22Rv1 (cell line): Measurements from ENCODE around the gene FCN3.

Source experiments
- H3K27ac ChIP-seq: fragments of 450-650 bp; 2 replicates; pipeline ENCODE4 v1.5.1; 2017
- ZFX ChIP-seq: fragments of 450-650 bp; IDR thresholded peaks from 2 replicates; pipeline ENCODE4 v1.6.1; 2017; ENCODE audit warnings: antibody characterized with exemption, borderline replicate concordance
- TF ChIP-seq, protein P1 (sequence below): fragments of 450-650 bp; IDR thresholded peaks from 2 replicates; pipeline ENCODE4 v1.5.1; 2017; ENCODE audit warnings: mild to moderate bottlenecking

Gene FCN3

DNA sequence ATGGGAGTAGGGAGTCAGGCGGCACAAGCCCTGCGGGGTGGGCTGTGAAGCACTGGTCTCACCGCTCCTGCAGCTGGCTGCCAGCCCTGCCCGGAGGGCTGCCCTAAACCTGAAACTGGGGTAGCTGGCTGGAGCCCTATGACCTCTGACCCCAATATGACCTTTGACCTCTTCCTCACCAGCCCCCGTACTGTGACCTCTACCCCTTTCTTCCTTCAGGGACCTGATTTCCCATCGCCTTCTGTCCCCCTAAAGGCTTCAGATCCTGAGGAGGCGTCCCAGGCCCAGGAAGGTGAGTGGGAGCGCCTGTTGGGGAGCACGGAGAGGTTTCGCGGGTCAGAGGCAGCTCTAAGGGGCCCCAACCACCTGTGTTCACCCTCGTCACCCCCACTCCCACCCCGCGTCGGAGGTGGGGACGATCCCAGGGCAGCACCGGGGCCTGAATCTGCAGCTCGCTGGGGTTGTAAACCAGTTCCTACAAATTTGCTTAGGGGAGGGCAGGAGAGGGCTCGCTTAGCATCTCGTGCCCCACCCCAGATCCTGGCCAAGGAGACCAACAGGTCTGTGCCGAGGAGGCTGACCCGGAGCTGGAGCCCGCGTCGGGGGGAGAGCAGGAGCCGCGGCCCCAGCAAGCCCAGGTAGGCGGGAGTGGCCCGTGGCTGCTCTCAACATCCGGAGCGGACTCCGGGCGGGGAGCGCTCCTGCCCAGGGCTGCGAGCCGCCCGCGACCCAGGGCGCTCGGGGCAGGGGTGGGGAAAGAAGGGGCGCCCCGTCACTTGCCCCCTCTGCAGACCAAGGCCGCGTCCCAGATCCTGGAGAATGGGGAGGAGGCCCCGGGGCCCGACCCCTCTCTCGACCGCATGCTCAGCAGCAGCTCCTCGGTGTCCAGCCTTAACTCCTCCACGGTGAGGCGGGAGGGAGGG is 25.5 kb downstream of the FCN3 start:
- peak overlapping the region; percentile 91 for H3K27ac ChIP-seq
- no peak for TF ChIP-seq ZFX
- TF ChIP-seq, protein P1, sequence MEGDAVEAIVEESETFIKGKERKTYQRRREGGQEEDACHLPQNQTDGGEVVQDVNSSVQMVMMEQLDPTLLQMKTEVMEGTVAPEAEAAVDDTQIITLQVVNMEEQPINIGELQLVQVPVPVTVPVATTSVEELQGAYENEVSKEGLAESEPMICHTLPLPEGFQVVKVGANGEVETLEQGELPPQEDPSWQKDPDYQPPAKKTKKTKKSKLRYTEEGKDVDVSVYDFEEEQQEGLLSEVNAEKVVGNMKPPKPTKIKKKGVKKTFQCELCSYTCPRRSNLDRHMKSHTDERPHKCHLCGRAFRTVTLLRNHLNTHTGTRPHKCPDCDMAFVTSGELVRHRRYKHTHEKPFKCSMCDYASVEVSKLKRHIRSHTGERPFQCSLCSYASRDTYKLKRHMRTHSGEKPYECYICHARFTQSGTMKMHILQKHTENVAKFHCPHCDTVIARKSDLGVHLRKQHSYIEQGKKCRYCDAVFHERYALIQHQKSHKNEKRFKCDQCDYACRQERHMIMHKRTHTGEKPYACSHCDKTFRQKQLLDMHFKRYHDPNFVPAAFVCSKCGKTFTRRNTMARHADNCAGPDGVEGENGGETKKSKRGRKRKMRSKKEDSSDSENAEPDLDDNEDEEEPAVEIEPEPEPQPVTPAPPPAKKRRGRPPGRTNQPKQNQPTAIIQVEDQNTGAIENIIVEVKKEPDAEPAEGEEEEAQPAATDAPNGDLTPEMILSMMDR = no peak

DNA sequence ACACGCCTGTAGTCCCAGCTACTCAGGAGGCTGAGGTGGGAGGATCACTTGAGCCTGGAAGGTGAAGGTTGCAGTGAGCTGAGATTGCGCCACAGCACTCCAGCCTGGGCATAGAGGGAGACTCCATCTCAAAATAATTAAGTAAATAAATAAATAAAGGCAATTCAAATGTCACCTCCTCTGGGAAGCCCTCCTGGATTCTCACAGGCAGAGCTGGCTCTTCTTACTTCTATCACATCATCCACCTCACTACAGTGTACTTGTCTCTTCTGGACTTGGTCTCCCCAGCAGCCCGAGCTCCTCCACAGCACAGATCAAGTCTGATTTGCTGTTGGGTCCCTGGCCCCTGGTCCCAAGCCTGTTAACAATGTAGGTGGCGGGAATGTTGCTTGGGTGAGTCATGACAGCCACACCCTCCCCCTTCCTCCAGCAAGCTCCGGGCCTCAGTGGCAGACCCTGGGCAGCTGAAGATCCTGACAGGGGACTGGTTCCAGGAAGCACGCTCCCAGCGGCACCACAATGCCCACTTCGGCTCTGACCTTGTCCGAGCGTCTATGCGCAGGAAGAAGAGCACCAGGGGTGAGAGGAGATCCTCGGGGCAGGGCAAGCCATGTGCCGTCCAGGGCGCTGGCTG is 27.5 kb downstream of the FCN3 start:
- no peak for TF ChIP-seq ZFX

DNA sequence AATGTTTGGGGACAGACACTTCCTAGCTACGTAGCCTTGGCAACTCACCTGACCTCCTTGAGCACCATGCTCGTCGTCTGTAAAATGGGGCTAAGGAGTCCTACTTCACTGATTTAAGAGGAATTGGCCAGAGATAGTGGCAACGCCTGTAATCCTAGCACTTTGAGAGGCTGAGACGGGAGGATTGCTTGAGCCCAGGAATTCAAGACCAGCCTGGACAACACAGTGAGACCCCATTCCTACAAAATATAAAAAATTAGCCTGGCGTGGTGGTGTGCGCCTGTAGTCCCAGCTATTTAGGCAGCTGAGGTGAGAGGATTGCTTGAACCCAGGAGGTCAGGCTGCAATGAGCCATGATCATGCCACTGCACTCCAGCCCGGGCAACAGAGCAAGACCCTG is 28.3 kb downstream of the FCN3 start:
- no peak overlapping the region for H3K27ac ChIP-seq
- TF ChIP-seq ZFX = no peak
- TF ChIP-seq, protein P1 = no peak

More for the DNA sequence above, 27.5 kb downstream of the FCN3 start:
- H3K27ac ChIP-seq = peak overlapping the region; percentile 91

DNA sequence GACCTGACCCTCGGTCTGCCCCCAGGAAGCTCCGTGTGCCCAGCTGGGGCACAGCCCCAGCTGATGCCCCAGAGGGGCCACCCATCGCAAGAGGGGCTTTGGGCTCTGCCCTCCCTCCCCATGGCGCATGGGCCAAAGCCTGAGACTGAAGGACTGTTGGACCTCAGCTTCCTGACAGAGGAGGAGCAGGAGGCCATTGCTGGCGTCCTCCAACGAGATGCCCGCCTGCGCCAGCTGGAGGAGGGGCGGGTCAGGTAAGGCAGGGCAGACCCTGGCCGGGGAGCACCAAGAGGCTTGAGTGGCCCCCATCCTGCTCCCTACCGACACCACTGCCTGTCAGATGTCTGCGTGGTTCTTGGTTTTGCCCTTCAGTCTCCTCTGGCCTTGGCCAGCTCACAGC is 29.4 kb downstream of the FCN3 start:
- TF ChIP-seq, protein P1 = no peak
- TF ChIP-seq ZFX = no peak
- H3K27ac ChIP-seq = no peak overlapping the region

DNA sequence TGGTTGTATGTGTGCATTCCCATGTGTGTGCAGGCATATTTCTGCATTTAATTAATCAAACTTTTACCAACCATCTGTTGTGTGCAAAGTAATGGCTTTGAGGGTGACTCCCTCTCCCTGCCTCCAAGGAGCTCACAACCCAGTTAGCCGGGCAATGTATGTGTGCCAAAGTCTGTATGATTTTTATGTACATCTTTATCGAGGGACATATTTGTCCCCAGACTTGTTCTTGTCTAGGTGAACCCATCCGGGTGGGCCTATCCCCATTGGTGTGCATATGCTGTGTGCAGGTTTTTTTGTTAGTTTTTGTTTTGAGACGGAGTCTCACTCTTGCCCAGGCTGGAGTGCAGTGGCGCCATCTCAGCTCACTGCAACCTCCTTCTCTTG is 31.0 kb downstream of the FCN3 start:
- H3K27ac ChIP-seq = peak overlapping the region; percentile 76

DNA sequence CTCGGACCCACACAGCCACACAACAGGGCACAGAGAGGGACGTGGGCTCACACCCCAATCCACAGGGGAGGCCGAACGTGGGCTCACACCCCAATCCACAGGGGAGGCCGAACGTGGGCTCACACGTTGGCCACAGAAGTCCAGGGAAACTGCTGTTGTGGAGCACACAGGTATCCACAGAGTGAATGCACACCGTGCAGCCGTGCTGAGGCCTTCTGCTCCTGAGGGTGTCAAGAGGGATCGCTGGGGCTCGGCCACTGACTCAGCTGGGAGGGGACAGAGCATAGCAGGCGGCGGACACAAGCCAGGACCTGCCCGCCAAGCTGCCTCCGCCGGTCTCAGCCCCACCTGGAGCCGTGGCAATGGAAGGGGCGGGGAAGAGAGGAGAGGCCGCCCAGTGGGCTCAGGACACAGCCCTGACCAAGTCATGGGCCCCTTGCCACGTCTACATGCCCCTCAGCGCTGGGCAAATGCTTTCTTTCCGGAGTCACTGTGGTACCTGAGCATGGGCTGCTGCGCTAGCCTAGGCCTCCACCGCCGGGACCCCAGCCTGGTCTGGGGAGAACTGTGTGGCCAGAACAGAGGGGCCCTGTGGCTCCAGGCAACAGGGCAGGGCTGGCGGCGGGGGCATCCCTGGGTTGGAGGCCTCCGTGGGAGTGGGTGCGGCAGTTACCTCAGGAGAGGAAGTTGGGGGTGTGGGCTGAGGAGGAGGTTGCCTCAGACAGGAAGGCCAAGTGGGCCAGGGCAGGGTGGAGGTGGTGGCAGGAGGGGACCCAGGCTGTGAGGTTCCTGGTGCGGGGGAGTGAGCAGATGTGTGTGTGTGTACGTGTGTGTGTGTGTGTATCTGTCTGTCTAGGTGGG is 31.6 kb downstream of the FCN3 start:
- peak overlapping the region; percentile 76 for H3K27ac ChIP-seq

More for the DNA sequence above, 31.0 kb downstream of the FCN3 start:
- TF ChIP-seq, protein P1 = no peak
- no peak for TF ChIP-seq ZFX

DNA sequence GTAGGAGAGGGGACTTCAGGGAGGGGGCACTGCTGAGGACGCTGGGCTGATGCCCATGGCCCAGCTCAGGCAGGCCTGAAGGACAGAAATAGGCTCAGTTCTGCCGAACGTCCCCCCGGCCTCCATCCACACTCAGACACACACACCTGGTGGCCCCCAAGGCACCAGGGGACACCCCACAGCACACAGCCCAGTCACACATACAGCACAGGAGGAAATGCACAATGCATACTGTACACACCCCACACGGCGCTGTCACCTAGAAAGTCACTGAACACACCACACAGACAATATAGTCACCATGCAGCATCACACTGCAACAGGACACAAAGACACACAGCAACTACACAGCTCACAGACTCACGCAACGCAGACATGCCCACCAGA is 32.2 kb downstream of the FCN3 start:
- peak overlapping the region; percentile 76 for H3K27ac ChIP-seq
- TF ChIP-seq, protein P1 = no peak
- no peak for TF ChIP-seq ZFX

More for the DNA sequence above, 31.6 kb downstream of the FCN3 start:
- TF ChIP-seq ZFX = no peak
- TF ChIP-seq, protein P1 = no peak
